Parathyroid adenoma (tissue), 2 donors: ENCODE measurements around the gene ERICH2.
"Not testable (repeated sequence)": the region's sequence is repeated elsewhere in the genome, so short reads cannot be mapped to it uniquely, and the experiment has no call there.

ENCODE experiments used
- H2AFZ ChIP-seq: fragments of 300-600 bp; sonication (generic); one replicate; pipeline ENCODE4 v1.7.0; 2017; ENCODE audit warnings: antibody characterized with exemption, mild to moderate bottlenecking
- H3K27ac ChIP-seq: fragments of 300-600 bp; sonication (generic); one replicate; pipeline ENCODE4 v1.7.0; 2017
- H3K27me3 ChIP-seq: fragments of 300-600 bp; sonication (generic); one replicate; pipeline ENCODE4 v1.7.0; 2017; ENCODE audit warnings: low read length; ENCODE audit not compliant: control insufficient read depth, insufficient read depth
- H3K36me3 ChIP-seq: fragments of 300-600 bp; sonication (generic); one replicate; pipeline ENCODE4 v1.7.0; 2017; ENCODE audit warnings: low read length; ENCODE audit not compliant: control insufficient read depth, insufficient read depth
- H3K4me1 ChIP-seq: fragments of 300-600 bp; sonication (generic); one replicate; pipeline ENCODE4 v1.7.0; 2017; ENCODE audit warnings: control low read depth
- H3K4me2 ChIP-seq: fragments of 300-600 bp; sonication (generic); one replicate; pipeline ENCODE4 v1.7.0; 2017; ENCODE audit warnings: low read length
- H3K4me3 ChIP-seq: fragments of 300-600 bp; sonication (generic); one replicate; pipeline ENCODE4 v1.7.0; 2017; ENCODE audit warnings: low read depth, low read length
- H3K79me2 ChIP-seq: fragments of 300-600 bp; sonication (generic); one replicate; pipeline ENCODE4 v1.7.0; 2017; ENCODE audit warnings: control low read depth
- H3K9ac ChIP-seq: fragments of 300-600 bp; sonication (generic); one replicate; pipeline ENCODE4 v1.7.0; 2017; ENCODE audit warnings: mild to moderate bottlenecking
- H3K9me3 ChIP-seq: fragments of 300-600 bp; sonication (generic); one replicate; pipeline ENCODE4 v1.7.0; 2017; ENCODE audit warnings: low read length; ENCODE audit not compliant: control insufficient read depth
- TF ChIP-seq, protein P1 (sequence below): fragments of 300-600 bp; sonication (generic); IDR thresholded peaks from one replicate; pipeline ENCODE4 v1.7.0; 2017; ENCODE audit warnings: antibody characterized with exemption, mild to moderate bottlenecking
- donor health status: primary hyperparathyroidism.

ERICH2 gene

DNA sequence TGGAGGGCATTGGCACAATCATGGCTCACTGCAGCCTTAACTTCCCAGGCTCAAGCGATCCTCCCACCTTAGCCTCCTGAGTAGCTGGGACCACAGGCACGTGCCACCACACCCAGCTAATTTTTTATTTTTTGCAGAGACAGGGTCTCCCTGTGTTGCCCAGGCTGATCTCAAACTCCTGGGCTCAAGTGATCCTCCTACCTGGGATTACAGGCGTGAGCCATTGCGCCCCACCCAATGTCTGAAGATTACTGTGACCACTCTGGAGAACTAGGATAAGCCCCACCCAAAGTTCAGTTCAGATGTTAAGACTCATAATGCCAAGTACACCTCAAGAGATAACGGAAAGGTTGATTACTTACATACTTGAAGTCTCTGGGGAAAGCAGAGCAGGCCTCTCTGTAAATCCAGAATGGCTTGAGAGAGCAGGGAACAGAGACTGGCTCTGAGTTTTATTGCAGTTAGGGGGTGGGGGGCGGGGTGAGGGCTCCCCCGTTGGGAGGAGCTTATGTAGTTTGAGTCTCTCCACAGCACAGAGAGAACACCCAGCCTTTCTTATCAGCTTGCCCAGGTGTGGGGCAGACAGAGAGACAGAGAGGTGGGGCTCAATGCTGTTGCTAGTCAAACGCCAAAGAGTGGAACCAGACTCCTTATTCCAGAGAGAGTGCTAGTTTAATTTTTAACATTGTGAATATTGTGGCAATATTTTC lies 26.5 kb upstream of the ERICH2 start:
- Histone ChIP-seq H3K9ac (no peak overlapping the region), H3K36me3 (no peaks in the 10 kb centered on the region), H3K27ac (no peak overlapping the region), H3K4me1 (no peaks in the 10 kb centered on the region), H3K27me3 (no peaks in the 10 kb centered on the region), H3K4me2 (no peak overlapping the region), H3K9me3 (no peaks in the 10 kb centered on the region), H2AFZ (no peak overlapping the region), H3K79me2 (no peaks in the 10 kb centered on the region), H3K4me3 (no peak overlapping the region)
- TF ChIP-seq, protein P1, sequence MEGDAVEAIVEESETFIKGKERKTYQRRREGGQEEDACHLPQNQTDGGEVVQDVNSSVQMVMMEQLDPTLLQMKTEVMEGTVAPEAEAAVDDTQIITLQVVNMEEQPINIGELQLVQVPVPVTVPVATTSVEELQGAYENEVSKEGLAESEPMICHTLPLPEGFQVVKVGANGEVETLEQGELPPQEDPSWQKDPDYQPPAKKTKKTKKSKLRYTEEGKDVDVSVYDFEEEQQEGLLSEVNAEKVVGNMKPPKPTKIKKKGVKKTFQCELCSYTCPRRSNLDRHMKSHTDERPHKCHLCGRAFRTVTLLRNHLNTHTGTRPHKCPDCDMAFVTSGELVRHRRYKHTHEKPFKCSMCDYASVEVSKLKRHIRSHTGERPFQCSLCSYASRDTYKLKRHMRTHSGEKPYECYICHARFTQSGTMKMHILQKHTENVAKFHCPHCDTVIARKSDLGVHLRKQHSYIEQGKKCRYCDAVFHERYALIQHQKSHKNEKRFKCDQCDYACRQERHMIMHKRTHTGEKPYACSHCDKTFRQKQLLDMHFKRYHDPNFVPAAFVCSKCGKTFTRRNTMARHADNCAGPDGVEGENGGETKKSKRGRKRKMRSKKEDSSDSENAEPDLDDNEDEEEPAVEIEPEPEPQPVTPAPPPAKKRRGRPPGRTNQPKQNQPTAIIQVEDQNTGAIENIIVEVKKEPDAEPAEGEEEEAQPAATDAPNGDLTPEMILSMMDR: no peak

DNA sequence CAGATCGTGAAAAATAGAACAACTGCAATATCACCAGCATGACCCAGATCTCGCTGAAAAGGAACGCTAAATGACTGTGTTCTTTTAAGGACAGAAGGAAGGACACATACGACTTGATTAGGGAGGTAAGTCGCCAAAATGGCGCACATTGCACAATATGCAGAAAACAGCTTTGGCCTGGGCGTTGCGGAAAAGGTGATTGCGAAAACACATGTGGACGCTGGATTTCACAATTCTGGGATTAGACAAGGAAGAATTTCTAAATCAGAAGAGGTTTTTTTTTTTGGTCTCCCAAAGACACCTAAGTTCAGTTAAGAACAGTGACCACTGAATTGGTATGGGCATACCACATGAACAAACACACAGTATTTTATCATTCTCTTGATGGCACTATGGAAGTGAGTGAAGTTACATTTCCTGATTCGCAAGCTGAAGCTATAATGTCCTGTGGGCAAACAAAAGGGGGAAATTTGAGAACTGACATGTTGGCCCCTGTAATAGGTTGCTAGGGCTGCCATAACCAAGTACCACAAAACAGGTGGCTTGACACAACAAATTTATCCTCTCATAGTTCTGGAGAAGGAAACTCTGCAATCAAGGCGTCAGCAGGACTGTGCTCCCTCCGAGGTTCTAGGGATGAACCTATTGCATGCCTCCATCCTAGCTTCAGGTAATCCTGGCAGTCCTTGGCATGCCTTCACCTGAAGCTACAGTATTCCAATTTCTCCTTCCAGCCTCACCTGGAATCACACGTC lies 25.8 kb upstream of the ERICH2 start:
- H3K27ac ChIP-seq: no peak overlapping the region
- TF ChIP-seq, protein P1: no peak
- no peaks in the 10 kb centered on the region for H3K4me1 ChIP-seq
- H3K9ac ChIP-seq: no peak overlapping the region
- no peaks in the 10 kb centered on the region for H3K79me2 ChIP-seq
- no peaks in the 10 kb centered on the region for H3K9me3 ChIP-seq
- no peak overlapping the region for H2AFZ ChIP-seq
- no peaks in the 10 kb centered on the region for H3K27me3 ChIP-seq
- no peak overlapping the region for H3K4me2 ChIP-seq
- H3K36me3 ChIP-seq: no peaks in the 10 kb centered on the region
- H3K4me3 ChIP-seq: no peak overlapping the region

DNA sequence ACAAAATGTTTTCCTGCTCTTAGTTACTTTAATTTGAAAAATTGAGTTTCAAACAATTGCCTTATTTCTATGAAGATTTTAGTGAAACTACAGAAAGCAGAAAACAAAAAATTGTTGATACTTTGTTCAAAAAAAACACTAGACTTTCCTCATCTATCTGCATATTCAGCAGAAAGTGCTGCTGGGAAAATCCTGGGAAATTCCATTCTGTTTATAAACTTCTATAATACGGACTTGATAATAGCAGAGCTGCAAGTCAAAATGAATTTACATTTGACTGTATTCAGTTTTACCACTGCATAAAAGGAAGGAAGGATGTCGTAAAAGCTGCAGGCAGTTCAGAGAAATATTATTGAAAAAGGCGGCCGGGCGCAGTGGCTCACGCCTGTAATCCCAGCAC lies 24.9 kb upstream of the ERICH2 start:
- Histone ChIP-seq H3K79me2 (no peaks in the 10 kb centered on the region), H3K4me1 (no peaks in the 10 kb centered on the region), H3K27me3 (no peaks in the 10 kb centered on the region), H3K9ac (no peak overlapping the region), H3K9me3 (no peaks in the 10 kb centered on the region), H3K27ac (no peak overlapping the region), H3K36me3 (no peaks in the 10 kb centered on the region), H3K4me2 (no peak overlapping the region), H2AFZ (no peak overlapping the region), H3K4me3 (no peak overlapping the region)
- TF ChIP-seq, protein P1: no peak

DNA sequence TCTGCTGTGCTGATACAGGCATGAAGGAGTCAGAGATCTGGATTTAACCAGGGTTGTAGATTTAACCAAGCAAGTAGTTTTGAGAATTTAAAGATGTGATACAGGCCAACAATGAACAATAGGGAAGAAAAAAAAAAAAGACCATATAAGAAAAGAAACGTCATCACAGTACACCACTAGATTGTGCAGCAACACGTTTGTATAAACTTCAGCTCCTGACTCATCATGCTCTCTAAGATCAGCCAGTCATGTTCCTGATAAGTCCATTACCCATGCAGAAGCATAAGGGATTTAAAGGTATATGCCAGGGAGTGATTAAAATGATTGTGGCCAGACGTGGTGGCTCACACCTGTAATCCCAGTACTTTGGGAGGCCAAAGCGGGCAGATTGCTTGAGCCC lies 22.3 kb upstream of the ERICH2 start:
- Histone ChIP-seq H3K27me3 (no peaks in the 10 kb centered on the region), H3K79me2 (no peaks in the 10 kb centered on the region), H3K9ac (no peak overlapping the region), H3K27ac (no peak overlapping the region), H3K4me3 (no peak overlapping the region), H3K4me2 (no peak overlapping the region), H3K36me3 (no peaks in the 10 kb centered on the region), H2AFZ (no peak overlapping the region), H3K9me3 (no peaks in the 10 kb centered on the region), H3K4me1 (no peaks in the 10 kb centered on the region)
- TF ChIP-seq, protein P1: no peak

DNA sequence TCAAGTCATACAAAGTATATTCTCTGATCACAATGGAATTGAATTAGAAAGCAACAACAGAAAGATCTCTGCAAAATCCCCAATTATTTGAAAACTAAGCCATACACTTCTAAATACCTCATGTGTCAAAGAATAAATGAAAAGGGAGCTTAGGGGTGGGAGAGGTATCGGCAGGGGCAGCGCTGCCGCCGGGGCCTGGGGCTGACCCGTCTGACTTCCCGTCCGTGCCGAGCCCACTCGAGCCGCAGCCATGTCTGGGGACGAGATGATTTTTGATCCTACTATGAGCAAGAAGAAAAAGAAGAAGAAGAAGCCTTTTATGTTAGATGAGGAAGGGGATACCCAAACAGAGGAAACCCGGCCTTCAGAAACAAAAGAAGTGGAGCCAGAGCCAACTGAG lies 18.6 kb upstream of the ERICH2 start:
- H2AFZ ChIP-seq, H3K9me3 ChIP-seq, H3K4me2 ChIP-seq, H3K9ac ChIP-seq, H3K4me1 ChIP-seq, H3K79me2 ChIP-seq, H3K27ac ChIP-seq, H3K36me3 ChIP-seq, H3K27me3 ChIP-seq, H3K4me3 ChIP-seq: not testable (repeated sequence)
